ENCODE data around the gene FILIP1.

FILIP1 gene

GRCh38 chr6:75491291-75491690, 2.3 kb downstream of the FILIP1 start:
- no peak for DNase-seq

- no peak for DNase-seq
Observed at GRCh38 chr6:75490706-75491105, 2.9 kb downstream of the FILIP1 start.

GRCh38 chr6:75489025-75489424, 4.6 kb downstream of the FILIP1 start:
- no peak for DNase-seq

- no peak for DNase-seq
Observed at GRCh38 chr6:75488033-75488432, 5.6 kb downstream of the FILIP1 start.

- no peak for DNase-seq
Observed at GRCh38 chr6:75486850-75487518, 6.6 kb downstream of the FILIP1 start.

GRCh38 chr6:75484535-75484934, 9.1 kb downstream of the FILIP1 start:
- DNase-seq = no peak

GRCh38 chr6:75483136-75483952, 10.3 kb downstream of the FILIP1 start:
- no peak for DNase-seq

- no peak for DNase-seq
Observed at GRCh38 chr6:75481936-75482593, 11.5 kb downstream of the FILIP1 start.

- no peak for DNase-seq
Observed at GRCh38 chr6:75481394-75481793, 12.2 kb downstream of the FILIP1 start.

GRCh38 chr6:75480425-75480824, 13.2 kb downstream of the FILIP1 start:
- DNase-seq = no peak

- no peak for DNase-seq
Observed at GRCh38 chr6:75479712-75480111, 13.9 kb downstream of the FILIP1 start.

GRCh38 chr6:75478929-75479328, 14.7 kb downstream of the FILIP1 start:
- DNase-seq = no peak

- DNase-seq = no peak
Observed at GRCh38 chr6:75472885-75473284, 20.7 kb downstream of the FILIP1 start.

- DNase-seq = no peak
Observed at GRCh38 chr6:75467966-75468365, 25.6 kb downstream of the FILIP1 start.

GRCh38 chr6:75467284-75467683, 26.3 kb downstream of the FILIP1 start:
- DNase-seq = no peak

GRCh38 chr6:75466636-75467035, 27.0 kb downstream of the FILIP1 start:
- DNase-seq = no peak

GRCh38 chr6:75463908-75464307, 29.7 kb downstream of the FILIP1 start:
- DNase-seq = no peak

GRCh38 chr6:75463061-75463460, 30.5 kb downstream of the FILIP1 start:
- no peak for DNase-seq

GRCh38 chr6:75460681-75461080, 32.9 kb downstream of the FILIP1 start:
- no peak for DNase-seq

- no peak for DNase-seq
Observed at GRCh38 chr6:75458895-75459294, 34.7 kb downstream of the FILIP1 start.

GRCh38 chr6:75450903-75451302, 42.7 kb downstream of the FILIP1 start:
- no peak for DNase-seq

GRCh38 chr6:75449630-75450206, 43.9 kb downstream of the FILIP1 start:
- no peak for DNase-seq

GRCh38 chr6:75446241-75446880, 47.2 kb downstream of the FILIP1 start:
- DNase-seq = no peak
